ENCODE data around the gene RNU7-1. TPM values are rescaled to one million over a fixed set of nuclear protein-coding genes. Genes with fewer than 3 reads are reported as not detected.
A peak's percentile ranks its signal among the peaks of the same experiment; 100 is the strongest.

The RNU7-1 gene
- total and polyA plus RNA-seq, 2 donors (not counting 1 experiment from before 2014, with no cell fraction given), result not detected

- peaks cover 16% of the 10 kb centered on the region for H3K4me1 ChIP-seq (ENCODE audit: control insufficient read depth, extremely low read depth, insufficient read depth, low read length)
- H3K27ac ChIP-seq (ENCODE audit: insufficient read depth, low read length), result peak overlapping the region; percentile 94
- TF ChIP-seq EZH2 (IDR thresholded peaks at IDR 0.05; ENCODE audit: low read length, missing control alignments) (no peak), CTCF (conservative IDR thresholded peaks at IDR 0.05 in 1 of 2, IDR thresholded peaks at IDR 0.05 in 1 of 2; ENCODE audit: low read depth in 1 of 2, low read length in 2 of 2) (no peak)
- H3K79me2 ChIP-seq (ENCODE audit: control insufficient read depth, insufficient read depth, low read length), result peaks cover 2% of the 10 kb centered on the region
- peak overlapping the region; percentile 43 for H3K9ac ChIP-seq (ENCODE audit: insufficient read depth, low read length)
- H4K20me1 ChIP-seq (ENCODE audit: control insufficient read depth, extremely low read depth, insufficient read depth, low read length), result no peaks in the 10 kb centered on the region
- no peak overlapping the region for H2AFZ ChIP-seq (ENCODE audit: low read length)
- H3K4me3 ChIP-seq (replicated peaks in 1 of 4; ENCODE audit: control extremely low read depth in 1 of 4, insufficient read depth in 1 of 4, low read depth in 3 of 4, low read length in 4 of 4), result peak overlapping the region in 3 of 4 experiments; percentile 65 to 75 (median 75)
- peak; percentile 95 to 96 for DNase-seq (ENCODE audit: low read depth in 2 of 2)
- no peaks in the 10 kb centered on the region for H3K9me3 ChIP-seq (ENCODE audit: control insufficient read depth, insufficient read depth, low read depth, low read length)
- peaks cover 28% of the 10 kb centered on the region for H3K36me3 ChIP-seq (ENCODE audit: control insufficient read depth, insufficient read depth, low read length)
- H3K27me3 ChIP-seq (ENCODE audit: control insufficient read depth, insufficient read depth, low read length), result no peaks in the 10 kb centered on the region
- peak overlapping the region; percentile 54 for H3K4me2 ChIP-seq (ENCODE audit: extremely low read depth, insufficient read depth, low read length)
These were observed 261 bp upstream of the RNU7-1 start for GRCh38 chr12:6943389-6943721.

- H3K4me3 ChIP-seq (replicated peaks in 1 of 4; ENCODE audit: control extremely low read depth in 1 of 4, insufficient read depth in 1 of 4, low read depth in 3 of 4, low read length in 4 of 4), result peak overlapping the region; percentile 64 to 75 (median 70)
- peaks cover 17% of the 10 kb centered on the region for H3K36me3 ChIP-seq (ENCODE audit: control insufficient read depth, insufficient read depth, low read length)
These were observed 968 bp downstream of the RNU7-1 start for GRCh38 chr12:6944381-6945186.

GRCh38 chr12:6945613-6946012, 2.0 kb downstream of the RNU7-1 start:
- Histone ChIP-seq H3K27me3 (ENCODE audit: control insufficient read depth, insufficient read depth, low read length) (no peaks in the 10 kb centered on the region), H3K27ac (ENCODE audit: insufficient read depth, low read length) (peak overlapping the region; percentile 11), H3K9me3 (ENCODE audit: control insufficient read depth, insufficient read depth, low read depth, low read length) (no peaks in the 10 kb centered on the region), H3K9ac (ENCODE audit: insufficient read depth, low read length) (no peak overlapping the region), H4K20me1 (ENCODE audit: control insufficient read depth, extremely low read depth, insufficient read depth, low read length) (no peaks in the 10 kb centered on the region), H3K4me1 (ENCODE audit: control insufficient read depth, extremely low read depth, insufficient read depth, low read length) (peaks cover 15% of the 10 kb centered on the region), H3K4me2 (ENCODE audit: extremely low read depth, insufficient read depth, low read length) (no peak overlapping the region), H2AFZ (ENCODE audit: low read length) (no peak overlapping the region), H3K79me2 (ENCODE audit: control insufficient read depth, insufficient read depth, low read length) (no peaks in the 10 kb centered on the region), H3K4me3 (replicated peaks in 1 of 4; ENCODE audit: control extremely low read depth in 1 of 4, insufficient read depth in 1 of 4, low read depth in 3 of 4, low read length in 4 of 4) (no peak overlapping the region), H3K36me3 (ENCODE audit: control insufficient read depth, insufficient read depth, low read length) (peaks cover 13% of the 10 kb centered on the region)
- TF ChIP-seq CTCF (conservative IDR thresholded peaks at IDR 0.05 in 1 of 2, IDR thresholded peaks at IDR 0.05 in 1 of 2; ENCODE audit: low read depth in 1 of 2, low read length in 2 of 2) (no peak), EZH2 (IDR thresholded peaks at IDR 0.05; ENCODE audit: low read length, missing control alignments) (no peak)
- no peak for DNase-seq (ENCODE audit: low read depth in 2 of 2)

More at GRCh38 chr12:6944381-6945186, 968 bp downstream of the RNU7-1 start:
- Histone ChIP-seq H2AFZ (ENCODE audit: low read length) (no peak overlapping the region), H4K20me1 (ENCODE audit: control insufficient read depth, extremely low read depth, insufficient read depth, low read length) (no peaks in the 10 kb centered on the region), H3K27me3 (ENCODE audit: control insufficient read depth, insufficient read depth, low read length) (no peaks in the 10 kb centered on the region), H3K4me2 (ENCODE audit: extremely low read depth, insufficient read depth, low read length) (peak overlapping the region; percentile 95), H3K9me3 (ENCODE audit: control insufficient read depth, insufficient read depth, low read depth, low read length) (no peaks in the 10 kb centered on the region), H3K9ac (ENCODE audit: insufficient read depth, low read length) (peak overlapping the region; percentile 81), H3K4me1 (ENCODE audit: control insufficient read depth, extremely low read depth, insufficient read depth, low read length) (peaks cover 15% of the 10 kb centered on the region), H3K79me2 (ENCODE audit: control insufficient read depth, insufficient read depth, low read length) (no peaks in the 10 kb centered on the region), H3K27ac (ENCODE audit: insufficient read depth, low read length) (peak overlapping the region; percentile 94)
- TF ChIP-seq CTCF (conservative IDR thresholded peaks at IDR 0.05 in 1 of 2, IDR thresholded peaks at IDR 0.05 in 1 of 2; ENCODE audit: low read depth in 1 of 2, low read length in 2 of 2), result peak; percentile 87 to 88
- no peak for TF ChIP-seq EZH2 (IDR thresholded peaks at IDR 0.05; ENCODE audit: low read length, missing control alignments)
- peak; percentile 91 to 93 for DNase-seq (ENCODE audit: low read depth in 2 of 2)
